ENCODE measurements around the gene KRTAP10-4. TPM values are rescaled to one million over a fixed set of nuclear protein-coding genes. Genes with fewer than 3 reads are reported as not detected.
A peak's percentile ranks its signal among the peaks of the same experiment; 100 is the strongest.
"Not testable (repeated sequence)": the region's sequence is repeated elsewhere in the genome, so short reads cannot be mapped to it uniquely, and the experiment has no call there.

Gene KRTAP10-4
- total and polyA plus RNA-seq, 2 experiments from 2014 or later: not detected

GRCh38 chr21:44549525-44550211 lies 23.9 kb upstream of the KRTAP10-4 start:
- H3K4me3 Mint-ChIP-seq: no peak overlapping the region
- H3K4me1 ChIP-seq (ENCODE audit: insufficient read depth): peaks cover 25% of the 10 kb centered on the region
- H3K9me3 Mint-ChIP-seq: peaks cover 15% of the 10 kb centered on the region
- H3K4me1 Mint-ChIP-seq: peaks cover 47% of the 10 kb centered on the region
- no peaks in the 10 kb centered on the region; the same call in 1 of the 2 replicates for H3K36me3 ChIP-seq (ENCODE audit: insufficient read depth)
- TF ChIP-seq CTCF (conservative IDR thresholded peaks at IDR 0.05; ENCODE audit: low read depth in 2 of 2) (peak; percentile 18 to 44; a peak in 2 of 4 replicates), JUNB (IDR thresholded peaks at IDR 0.05; ENCODE audit: unreplicated experiment) (no peak)
- H3K27me3 ChIP-seq (ENCODE audit: insufficient read depth): no peaks in the 10 kb centered on the region
- peak overlapping the region; percentile 88 for H3K27ac ChIP-seq (ENCODE audit: low read depth)
- no peak overlapping the region for H2AFZ ChIP-seq
- ATAC-seq (peak; percentile 61), DNase-seq (ENCODE audit: low spot score) (peak; percentile 42)
- peak overlapping the region; percentile 95 for H3K27ac Mint-ChIP-seq
- H3K4me2 ChIP-seq: no peak overlapping the region
- no peaks in the 10 kb centered on the region for H4K20me1 ChIP-seq (replicated peaks; ENCODE audit: insufficient read depth)
- H3K4me3 ChIP-seq: no peak overlapping the region
- no peaks in the 10 kb centered on the region for H3F3A ChIP-seq (replicated peaks; ENCODE audit: low read depth)
- peaks cover 19% of the 10 kb centered on the region for H3K36me3 Mint-ChIP-seq (ENCODE audit: low read depth)
- peaks cover 20% of the 10 kb centered on the region for H3K27me3 Mint-ChIP-seq (ENCODE audit: insufficient read depth, low read depth, poor library complexity)
- H3K79me2 ChIP-seq (replicated peaks; ENCODE audit: insufficient read depth): no peaks in the 10 kb centered on the region
- H3K9me2 ChIP-seq (ENCODE audit: insufficient read depth): no peaks in the 10 kb centered on the region

GRCh38 chr21:44550285-44550684 lies 23.2 kb upstream of the KRTAP10-4 start:
- not testable (repeated sequence) for H3K36me3 ChIP-seq (ENCODE audit: insufficient read depth); H3K27ac Mint-ChIP-seq; H3K4me2 ChIP-seq; DNase-seq (ENCODE audit: low spot score); H3K4me3 Mint-ChIP-seq; H3K27ac ChIP-seq (ENCODE audit: low read depth); H3K4me3 ChIP-seq; H3F3A ChIP-seq (replicated peaks; ENCODE audit: low read depth); H3K79me2 ChIP-seq (replicated peaks; ENCODE audit: insufficient read depth); H3K27me3 ChIP-seq (ENCODE audit: insufficient read depth); H2AFZ ChIP-seq; H3K9me2 ChIP-seq (ENCODE audit: insufficient read depth); H4K20me1 ChIP-seq (replicated peaks; ENCODE audit: insufficient read depth)
- peaks cover 47% of the 10 kb centered on the region for H3K4me1 Mint-ChIP-seq
- ATAC-seq: peak; percentile 24
- peaks cover 19% of the 10 kb centered on the region for H3K36me3 Mint-ChIP-seq (ENCODE audit: low read depth)
- H3K9me3 Mint-ChIP-seq: peaks cover 15% of the 10 kb centered on the region
- H3K4me1 ChIP-seq (ENCODE audit: insufficient read depth): peaks cover 25% of the 10 kb centered on the region
- peaks cover 20% of the 10 kb centered on the region for H3K27me3 Mint-ChIP-seq (ENCODE audit: insufficient read depth, low read depth, poor library complexity)

- no peaks in the 10 kb centered on the region for H4K20me1 ChIP-seq (replicated peaks; ENCODE audit: insufficient read depth)
- H3K36me3 ChIP-seq (ENCODE audit: insufficient read depth): no peaks in the 10 kb centered on the region; the same call in 1 of the 2 replicates
- no peaks in the 10 kb centered on the region for H3K79me2 ChIP-seq (replicated peaks; ENCODE audit: insufficient read depth)
- peaks cover 14% of the 10 kb centered on the region for H3K36me3 Mint-ChIP-seq (ENCODE audit: low read depth)
- no peaks in the 10 kb centered on the region for H3K27me3 ChIP-seq (ENCODE audit: insufficient read depth)
- 0 out of 2 replicates have a peak, but pooled peaks cover 2% of the 10 kb centered on the region for H3F3A ChIP-seq (replicated peaks; ENCODE audit: low read depth)
- H3K27ac ChIP-seq (ENCODE audit: low read depth): no peak overlapping the region
- H3K4me3 ChIP-seq: no peak overlapping the region
- H3K4me3 Mint-ChIP-seq: no peak overlapping the region
- H3K27ac Mint-ChIP-seq: peak overlapping the region; percentile 51; the same call in 1 of the 2 replicates
- DNase-seq (ENCODE audit: low spot score): no peak
- no peak for ATAC-seq
- no peak overlapping the region for H3K4me2 ChIP-seq
- H3K9me2 ChIP-seq (ENCODE audit: insufficient read depth): no peaks in the 10 kb centered on the region
- no peak overlapping the region for H2AFZ ChIP-seq
- peaks cover 11% of the 10 kb centered on the region for H3K9me3 Mint-ChIP-seq
- peaks cover 20% of the 10 kb centered on the region for H3K27me3 Mint-ChIP-seq (ENCODE audit: insufficient read depth, low read depth, poor library complexity)
- H3K4me1 ChIP-seq (ENCODE audit: insufficient read depth): peaks cover 25% of the 10 kb centered on the region
- H3K4me1 Mint-ChIP-seq: peaks cover 47% of the 10 kb centered on the region
- TF ChIP-seq ZNF114 (CRISPR knock-in tag; IDR thresholded peaks at IDR 0.05) (no peak), CREB1 (CRISPR knock-in tag; IDR thresholded peaks at IDR 0.05; ENCODE audit: low read depth) (no peak), EZH2 (IDR thresholded peaks at IDR 0.05; ENCODE audit: low read depth, unreplicated experiment) (no peak), ZNF331 (CRISPR knock-in tag; IDR thresholded peaks at IDR 0.05; ENCODE audit: low read depth) (no peak), CTCF (conservative IDR thresholded peaks at IDR 0.05; ENCODE audit: low read depth in 2 of 2) (no peak), STAT1 (IDR thresholded peaks at IDR 0.05; ENCODE audit: unreplicated experiment) (no peak), REST (IDR thresholded peaks at IDR 0.05; ENCODE audit: unreplicated experiment) (no peak), ETS1 (IDR thresholded peaks at IDR 0.05) (no peak), EZH2phosphoT487 (IDR thresholded peaks at IDR 0.05; ENCODE audit: unreplicated experiment) (no peak)
These were observed 22.7 kb upstream of the KRTAP10-4 start for GRCh38 chr21:44550807-44551206.

All from GM23338 (cell line).